G401 (cell line): ENCODE measurements around the gene LY6G6F. TPM values are rescaled to one million over a fixed set of nuclear protein-coding genes. Genes with fewer than 3 reads are reported as not detected.

ENCODE experiments used
- DNase-seq: peaks from one replicate; pipeline ENCODE4 v3.0.0-alpha.2; 2015; ENCODE audit warnings: low spot score
- in situ Hi-C: cut with HindIII; loops from 2 replicates; pipeline ENCODE4 v1.10.0; 2016; ENCODE audit warnings: low sequenced_read_pairs, mixed read lengths
- total RNA-seq: library from RNA; depleted of rRNA; stranded (reverse); fragments of >200 nt; shearing (Covaris generic); gene quantifications from 2 replicates; pipeline ENCODE4 v1.2.3, GENCODE V29; 2014; rRNA removed

LY6G6F gene, protein sequence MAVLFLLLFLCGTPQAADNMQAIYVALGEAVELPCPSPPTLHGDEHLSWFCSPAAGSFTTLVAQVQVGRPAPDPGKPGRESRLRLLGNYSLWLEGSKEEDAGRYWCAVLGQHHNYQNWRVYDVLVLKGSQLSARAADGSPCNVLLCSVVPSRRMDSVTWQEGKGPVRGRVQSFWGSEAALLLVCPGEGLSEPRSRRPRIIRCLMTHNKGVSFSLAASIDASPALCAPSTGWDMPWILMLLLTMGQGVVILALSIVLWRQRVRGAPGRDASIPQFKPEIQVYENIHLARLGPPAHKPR
- 1.1 TPM in 1 of 2 replicates, not detected in the other for total RNA-seq

DNA sequence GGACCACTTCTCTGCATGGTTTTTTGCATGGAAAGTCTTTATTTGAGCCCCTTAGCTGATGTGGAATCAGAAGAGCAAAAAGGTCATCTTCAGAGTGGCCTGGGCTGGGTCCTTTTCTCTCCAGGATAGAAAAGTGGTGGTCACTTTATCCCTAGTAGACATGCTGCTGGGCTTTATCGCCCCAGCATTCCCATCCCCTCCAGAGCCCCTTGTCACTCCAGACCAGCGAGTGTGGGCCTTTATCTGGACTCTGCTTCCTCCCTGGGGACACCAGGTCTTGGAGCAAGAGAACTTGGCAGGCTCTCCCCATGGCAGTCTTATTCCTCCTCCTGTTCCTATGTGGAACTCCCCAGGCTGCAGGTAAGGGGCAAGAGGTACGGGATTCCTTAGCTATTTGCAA is at the start of gene LY6G6F:
Gene LY6G6F (plus strand): TSS at position 268 of the 400 bp plus-strand sequence. CDS start 41 bp downstream, at position 309.
- in situ Hi-C loops: no loop called here
- DNase-seq: no peak

GRCh38 chr6:31657406-31658157 is 49.1 kb upstream of the LY6G6F start:
- in situ Hi-C loops: no loop called here
- DNase-seq: no peak

DNA sequence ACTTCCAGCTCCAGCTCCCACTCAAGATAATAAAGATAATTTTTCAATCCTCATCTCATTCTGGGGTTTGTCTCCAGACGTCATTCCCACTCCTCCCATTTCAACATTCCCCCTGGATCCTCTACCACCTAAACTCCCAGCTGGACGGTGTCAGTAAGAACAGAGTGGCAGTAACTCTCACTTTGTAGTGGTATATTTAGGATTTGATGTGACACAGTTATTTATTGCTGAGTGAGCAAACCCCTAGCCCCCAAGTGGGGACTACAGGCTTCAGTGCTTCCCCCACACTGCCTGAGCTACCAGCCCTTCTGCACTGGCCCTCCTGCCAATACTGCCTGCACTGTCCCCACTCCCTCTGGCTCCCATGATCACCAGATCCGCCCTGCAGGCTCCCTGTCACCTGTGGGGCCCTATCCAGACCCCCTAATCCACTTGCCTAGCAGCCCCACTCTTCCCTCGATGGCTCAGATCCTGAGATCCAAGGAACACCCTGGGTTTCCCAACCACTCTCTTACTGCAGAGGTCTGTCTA is 48.4 kb upstream of the LY6G6F start:
- in situ Hi-C loops: no loop called here
- no peak for DNase-seq

- no peak for DNase-seq
- in situ Hi-C loops: no loop called here
Measured at GRCh38 chr6:31658983-31659648, 47.5 kb upstream of the LY6G6F start.

DNA sequence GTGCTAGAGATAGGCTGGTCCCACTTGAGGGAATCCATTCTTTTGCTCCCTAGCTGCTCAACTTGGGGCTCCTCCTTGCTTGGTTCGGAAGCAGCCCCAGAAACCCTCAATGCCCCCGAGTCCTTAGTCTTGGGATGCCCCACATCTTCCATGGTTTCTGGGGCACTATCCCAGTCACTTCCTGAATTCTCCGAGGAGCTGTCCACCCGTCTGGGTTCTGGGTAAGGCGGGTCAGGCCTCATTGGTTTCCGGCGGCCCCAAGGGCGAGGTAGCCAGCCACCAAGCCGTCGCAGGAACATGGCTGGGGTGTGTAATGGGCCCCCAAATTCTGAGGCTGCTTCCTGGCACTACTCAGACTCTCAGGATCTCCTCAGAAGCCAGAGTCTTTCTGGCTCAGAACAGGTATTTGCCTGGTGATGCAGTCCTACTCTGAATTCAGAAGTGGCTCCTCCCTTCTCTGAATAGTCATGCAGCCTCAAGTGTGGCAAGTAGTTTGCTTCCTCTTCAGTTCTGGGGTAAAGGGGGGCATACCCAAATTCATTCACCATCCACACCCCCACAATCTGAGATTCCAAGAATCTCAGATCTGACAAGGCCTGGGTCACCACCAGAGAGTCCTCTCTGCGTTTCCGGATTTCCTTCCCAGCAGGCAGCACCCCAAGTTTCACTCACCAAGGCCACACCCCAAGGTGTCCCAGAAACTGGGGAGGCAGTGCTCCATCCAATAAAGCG is 46.9 kb upstream of the LY6G6F start:
- in situ Hi-C loops: no loop called here
- no peak for DNase-seq

- in situ Hi-C loops: no loop called here
- peak; percentile 87 for DNase-seq
Measured at GRCh38 chr6:31660381-31661261, 46.0 kb upstream of the LY6G6F start, which contains the start of gene C6orf47. C6orf47 (minus strand) TSS chr6:31660778; CDS start chr6:31659947, 831 bp downstream.

DNA sequence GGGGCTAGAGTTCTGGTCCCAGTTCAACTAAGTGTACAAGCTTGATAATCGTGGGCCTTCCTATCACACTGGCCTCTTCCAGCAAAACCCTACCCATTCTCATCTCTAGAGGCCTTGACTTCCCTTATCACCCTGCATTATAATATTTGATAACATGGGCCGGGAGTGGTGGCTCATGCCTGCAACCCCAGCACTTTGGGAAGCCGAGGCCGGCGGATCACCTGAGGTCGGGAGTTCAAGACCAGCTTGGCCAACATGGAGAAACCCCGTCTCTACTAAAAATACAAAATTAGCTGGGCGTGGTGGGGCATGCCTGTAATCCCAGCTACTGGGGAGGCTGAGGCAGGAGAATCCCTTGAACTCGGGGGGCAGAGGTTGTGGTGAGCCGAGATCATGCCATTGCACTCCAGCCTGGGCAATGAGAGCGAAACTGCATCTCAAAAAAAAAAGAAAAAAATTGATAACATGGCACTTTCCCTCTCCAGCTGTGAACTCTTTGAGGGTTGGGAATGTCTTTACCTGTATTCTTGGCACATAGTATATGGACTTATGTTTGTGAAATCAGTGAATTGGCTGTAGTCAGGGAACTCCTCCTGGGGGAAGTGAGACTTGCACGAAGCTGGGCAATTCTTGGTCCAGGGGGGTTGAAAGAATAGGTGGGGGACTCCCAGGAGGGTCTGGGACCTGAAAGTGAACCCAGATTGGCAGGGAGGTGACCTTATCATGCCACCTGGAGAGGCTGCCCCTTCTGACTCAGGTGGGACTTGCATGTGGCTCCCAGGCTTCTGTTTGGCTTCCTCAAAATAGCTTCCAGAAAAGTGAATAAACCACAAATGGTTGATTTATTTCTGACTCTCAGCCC is 45.2 kb upstream of the LY6G6F start:
- in situ Hi-C loops: no loop called here
- DNase-seq: no peak

- in situ Hi-C loops: no loop called here
- no peak for DNase-seq
Measured at GRCh38 chr6:31662124-31662723, 44.4 kb upstream of the LY6G6F start.

DNA sequence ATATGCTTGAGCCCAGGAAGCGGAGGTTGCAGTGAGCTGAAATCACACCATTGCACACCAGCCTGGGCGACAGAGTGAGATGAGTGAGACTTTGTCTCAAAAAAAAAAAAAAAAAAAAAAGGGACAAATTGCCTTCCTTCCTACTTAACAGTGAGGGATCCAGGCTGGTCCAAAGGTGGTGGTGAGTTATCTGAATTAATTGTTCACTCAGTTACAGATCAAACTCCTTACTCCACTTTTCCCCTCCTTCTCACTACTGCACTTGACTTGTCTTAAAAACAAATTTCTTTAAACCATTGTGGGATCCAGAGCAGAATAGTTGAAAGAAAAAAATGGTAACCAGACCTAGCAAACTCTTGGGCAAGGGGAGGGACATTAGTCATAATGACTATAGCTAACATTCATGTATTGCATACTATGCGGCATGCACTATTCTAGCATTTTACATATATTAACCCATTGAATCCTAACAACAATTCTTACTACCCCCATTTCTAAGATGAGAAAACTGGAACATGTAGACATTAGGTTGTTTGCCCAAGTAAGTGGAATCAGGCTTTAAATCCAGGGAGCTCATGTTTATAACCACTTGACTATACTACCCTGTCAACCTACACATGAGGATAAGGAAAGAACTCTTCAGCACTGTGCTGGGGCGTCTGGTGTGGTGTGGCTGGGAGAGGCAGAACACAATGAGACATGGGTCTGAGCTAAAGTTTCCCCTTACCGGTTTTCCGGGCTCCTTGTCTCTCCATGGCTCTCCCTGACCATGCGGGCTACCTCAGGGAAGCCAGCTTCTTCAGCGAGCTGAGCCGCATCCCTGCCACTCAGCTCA is 43.3 kb upstream of the LY6G6F start:
- in situ Hi-C loops: no loop called here

DNA sequence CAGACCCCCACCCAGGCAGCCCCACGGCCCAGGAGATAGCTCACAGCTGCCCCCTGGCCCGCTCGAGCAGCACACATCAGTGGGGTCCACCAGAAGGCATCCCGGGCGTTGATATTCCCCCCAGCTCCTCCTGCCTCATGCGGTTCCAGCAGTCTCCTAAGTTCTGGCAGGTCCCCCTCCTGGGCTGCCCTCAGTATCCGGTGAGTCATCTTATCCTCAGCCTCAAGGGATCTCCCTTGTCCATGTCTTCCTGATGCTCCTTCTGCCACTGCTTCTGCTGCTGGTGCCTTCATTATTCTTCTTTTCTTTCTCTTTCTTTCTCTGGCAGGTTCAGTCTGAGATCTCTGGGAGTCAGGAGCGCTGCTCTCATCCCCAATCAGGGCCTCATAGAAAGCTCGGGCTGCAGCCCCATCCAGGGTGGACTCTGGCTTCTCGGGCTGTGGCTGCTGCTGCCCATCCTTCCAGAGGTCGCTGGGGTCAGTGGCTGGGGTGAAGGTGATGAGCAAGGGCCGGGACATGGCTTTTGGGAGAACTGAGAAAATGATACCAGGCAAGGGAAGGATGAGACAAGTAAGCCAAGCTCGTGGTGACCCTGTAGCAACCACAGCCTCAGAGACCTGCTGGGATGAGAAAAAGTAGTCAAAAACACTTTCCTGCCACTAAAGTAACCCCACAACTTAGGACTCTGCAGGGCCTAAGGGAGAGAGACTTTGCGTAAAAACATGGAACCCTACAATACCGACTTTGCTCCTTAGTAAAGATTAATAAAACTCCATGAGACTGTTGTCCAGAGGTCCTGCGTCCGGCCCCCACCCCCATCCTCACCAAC is 42.5 kb upstream of the LY6G6F start:
- in situ Hi-C loops: no loop called here
- DNase-seq: no peak

More for the DNA sequence above, 43.3 kb upstream of the LY6G6F start:
- no peak for DNase-seq

DNA sequence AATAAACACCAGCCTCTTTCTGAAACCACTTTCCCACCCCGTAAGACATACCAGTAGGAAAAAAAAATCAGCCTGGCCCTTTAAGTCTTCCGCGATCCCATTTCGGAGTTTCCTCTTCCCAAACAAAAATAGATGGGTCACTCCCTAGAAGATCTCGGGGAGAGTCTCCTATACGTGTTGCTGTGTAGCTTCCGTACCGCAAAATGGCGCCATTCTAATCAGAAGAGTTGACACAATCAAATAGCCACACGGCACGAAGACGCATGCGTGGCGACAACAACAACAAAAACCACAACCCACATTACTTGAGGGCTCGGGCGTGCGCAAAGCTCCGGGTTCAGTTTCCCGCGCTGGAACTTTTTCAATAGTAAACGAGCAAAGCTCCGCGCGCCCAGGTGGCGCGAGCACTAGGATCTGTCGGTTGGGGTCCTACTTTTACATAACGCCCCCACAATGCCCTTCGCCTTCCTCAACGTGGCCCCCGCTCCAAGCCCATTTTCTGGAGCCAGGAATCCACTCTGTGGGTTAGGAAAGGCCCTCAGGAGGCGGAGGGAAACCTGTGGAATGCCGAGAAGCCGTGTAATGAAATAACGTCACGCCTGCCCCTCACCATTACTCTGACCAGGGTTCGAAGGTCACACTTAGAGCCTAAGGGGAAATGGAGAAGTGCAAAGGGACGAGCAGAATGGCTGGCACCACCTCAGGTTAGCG is 41.7 kb upstream of the LY6G6F start, which contains the start of gene GPANK1:
Gene GPANK1 (minus strand): TSS at position 208 of the 711 bp plus-strand sequence. CDS start 519 bp downstream, outside the sequence.
- peak; percentile 98 for DNase-seq
- in situ Hi-C loops: no loop called here

DNA sequence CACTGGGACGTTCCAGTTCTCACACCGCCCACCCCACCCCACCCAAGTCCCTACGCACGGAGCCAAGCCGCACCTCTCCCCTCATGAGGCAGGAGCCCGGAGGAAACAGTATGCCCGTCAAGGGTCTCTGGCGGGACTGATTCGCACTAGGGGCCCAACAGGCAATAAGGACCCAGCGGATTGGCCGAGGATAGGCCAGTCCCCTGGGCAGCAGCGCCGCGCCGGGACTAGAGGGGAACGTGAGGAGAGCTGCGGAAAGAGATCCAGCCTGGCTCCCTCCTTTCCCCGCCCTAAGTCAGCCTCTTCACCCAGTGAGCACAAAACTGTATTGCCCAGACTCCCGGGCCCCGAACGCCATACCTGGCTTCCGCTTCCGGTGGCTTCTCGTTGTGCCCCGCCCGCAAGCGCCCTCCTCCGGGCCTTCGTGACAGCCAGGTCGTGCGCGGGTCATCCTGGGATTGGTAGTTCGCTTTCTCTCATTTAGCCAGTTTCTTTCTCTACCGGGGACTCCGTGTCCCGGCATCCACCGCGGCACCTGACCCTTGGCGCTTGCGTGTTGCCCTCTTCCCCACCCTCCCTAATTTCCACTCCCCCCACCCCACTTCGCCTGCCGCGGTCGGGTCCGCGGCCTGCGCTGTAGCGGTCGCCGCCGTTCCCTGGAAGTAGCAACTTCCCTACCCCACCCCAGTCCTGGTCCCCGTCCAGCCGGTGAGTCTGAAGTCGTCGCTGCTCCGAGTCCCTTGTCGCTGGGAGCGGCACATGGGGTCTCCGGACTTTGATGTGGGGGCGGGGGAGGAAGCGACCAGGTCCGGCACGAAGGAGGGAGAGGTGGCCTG is 40.9 kb upstream of the LY6G6F start, which contains the start of gene CSNK2B:
Gene CSNK2B (plus strand): TSS at position 580 of the 836 bp plus-strand sequence. CDS start 752 bp downstream, outside the sequence.
- in situ Hi-C loops: no loop called here
- peak; percentile 99 for DNase-seq

DNA sequence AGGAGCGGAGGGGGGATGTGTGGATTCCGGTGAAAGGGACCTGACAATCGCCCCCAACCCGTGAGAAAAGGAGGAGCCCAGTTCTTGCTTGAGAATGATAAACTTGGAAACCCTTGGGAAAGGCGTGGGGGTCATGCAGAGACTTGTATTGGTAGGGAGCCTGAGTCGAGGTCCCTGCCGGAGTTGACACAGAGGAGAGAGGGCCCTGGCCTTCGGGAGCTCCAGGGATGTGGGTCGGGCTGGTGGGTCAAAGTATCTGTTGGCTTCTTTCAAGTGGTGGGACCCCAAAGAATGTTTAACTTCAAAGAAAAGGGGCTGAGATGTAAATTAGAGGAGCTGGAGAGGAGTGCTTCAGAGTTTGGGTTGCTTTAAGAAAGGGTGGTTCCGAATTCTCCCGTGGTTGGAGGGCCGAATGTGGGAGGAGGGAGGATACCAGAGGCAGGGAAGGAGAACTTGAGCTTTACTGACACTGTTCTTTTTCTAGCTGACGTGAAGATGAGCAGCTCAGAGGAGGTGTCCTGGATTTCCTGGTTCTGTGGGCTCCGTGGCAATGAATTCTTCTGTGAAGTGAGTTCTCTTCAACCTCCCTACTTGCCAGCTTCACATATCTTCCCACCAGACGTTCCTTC is 40.2 kb upstream of the LY6G6F start:
- no peak for DNase-seq
- in situ Hi-C loops: no loop called here
